Raji (cell line): ENCODE results near the gene PP2D1.

Experiments used
- POLR2A ChIP-seq: IDR thresholded peaks from 2 replicates; pipeline ENCODE4 v1.6.1; 2011; ENCODE audit warnings: low read depth, low read length, control low read depth; ENCODE audit not compliant: insufficient read depth

Gene PP2D1

DNA sequence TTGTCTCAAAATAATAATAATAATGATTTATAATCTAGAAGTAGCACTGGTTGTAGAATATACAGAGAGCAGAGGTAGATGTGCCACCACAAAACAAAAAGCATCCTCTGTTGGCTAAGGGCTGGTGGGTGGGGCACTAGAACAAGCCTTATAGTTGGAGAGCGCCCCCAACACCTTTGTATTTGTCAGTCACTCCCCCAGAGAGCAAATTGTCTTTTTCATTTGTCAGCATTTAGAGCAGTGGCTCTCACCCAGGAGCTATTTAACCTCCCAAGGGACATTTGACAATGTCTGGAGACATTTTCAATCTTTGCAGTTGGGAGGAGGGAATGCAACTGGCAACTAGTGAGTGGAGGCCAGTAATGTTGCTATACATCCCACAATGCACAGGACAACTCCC lies 34.5 kb upstream of the PP2D1 start:
- no peak for TF ChIP-seq POLR2A

DNA sequence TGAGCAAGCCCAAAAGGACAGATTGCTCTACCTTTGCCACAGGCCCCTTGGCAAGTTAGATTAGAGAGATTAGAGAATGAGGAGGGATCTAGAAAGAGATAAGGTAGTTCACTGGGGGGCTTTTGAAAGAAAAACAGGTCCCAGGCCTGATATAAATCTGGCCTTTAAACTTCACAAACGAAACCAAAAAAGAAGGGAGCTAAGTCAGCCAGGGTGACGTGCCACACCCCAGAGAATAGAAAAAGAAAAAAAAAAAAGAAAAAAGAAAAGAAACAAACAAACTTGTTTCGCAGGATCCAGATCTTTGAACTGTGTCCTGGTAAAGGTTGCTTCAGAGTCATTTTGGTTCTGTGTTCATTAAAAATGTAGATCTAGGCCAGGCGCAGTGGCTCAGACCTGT lies 31.8 kb upstream of the PP2D1 start:
- no peak for TF ChIP-seq POLR2A

DNA sequence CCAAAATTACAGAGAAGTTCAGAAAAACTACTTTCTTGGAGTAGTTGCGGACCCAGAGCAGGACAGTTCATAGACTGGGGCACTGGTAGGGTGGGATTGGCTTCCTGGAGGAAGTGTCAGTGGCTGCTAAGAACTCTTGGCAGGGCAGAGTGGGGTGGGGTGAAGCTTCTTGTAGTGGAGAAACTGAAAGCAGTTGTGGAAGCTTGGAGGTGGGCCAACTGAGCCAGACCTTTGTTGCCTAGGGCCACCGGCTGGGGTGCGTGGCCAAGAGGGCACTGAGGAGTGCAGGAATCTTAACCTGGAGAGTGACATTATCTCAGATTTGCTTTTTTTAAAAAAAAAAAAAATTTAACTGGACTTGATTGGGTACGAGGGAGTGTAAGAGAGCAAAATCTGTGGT lies 31.3 kb upstream of the PP2D1 start:
- TF ChIP-seq POLR2A = no peak

DNA sequence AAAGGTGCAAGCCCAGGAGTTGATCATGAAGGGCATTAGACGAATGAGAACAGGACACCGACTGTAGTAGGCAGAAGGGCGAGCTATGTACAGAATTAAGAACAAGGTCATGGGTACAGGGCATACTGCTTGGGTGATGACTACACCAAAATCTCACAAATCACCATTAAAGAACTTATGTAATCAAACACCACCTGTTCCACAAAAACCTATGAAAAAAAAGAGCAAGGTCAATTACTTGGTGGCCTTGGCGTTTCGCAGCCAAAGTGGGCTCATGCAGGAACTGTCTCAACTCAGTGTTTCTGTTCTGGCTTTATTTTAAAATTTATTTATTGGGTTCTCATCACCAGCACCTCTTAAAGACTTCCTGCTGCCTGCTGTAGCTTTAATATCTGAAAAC lies 30.3 kb upstream of the PP2D1 start:
- no peak for TF ChIP-seq POLR2A

DNA sequence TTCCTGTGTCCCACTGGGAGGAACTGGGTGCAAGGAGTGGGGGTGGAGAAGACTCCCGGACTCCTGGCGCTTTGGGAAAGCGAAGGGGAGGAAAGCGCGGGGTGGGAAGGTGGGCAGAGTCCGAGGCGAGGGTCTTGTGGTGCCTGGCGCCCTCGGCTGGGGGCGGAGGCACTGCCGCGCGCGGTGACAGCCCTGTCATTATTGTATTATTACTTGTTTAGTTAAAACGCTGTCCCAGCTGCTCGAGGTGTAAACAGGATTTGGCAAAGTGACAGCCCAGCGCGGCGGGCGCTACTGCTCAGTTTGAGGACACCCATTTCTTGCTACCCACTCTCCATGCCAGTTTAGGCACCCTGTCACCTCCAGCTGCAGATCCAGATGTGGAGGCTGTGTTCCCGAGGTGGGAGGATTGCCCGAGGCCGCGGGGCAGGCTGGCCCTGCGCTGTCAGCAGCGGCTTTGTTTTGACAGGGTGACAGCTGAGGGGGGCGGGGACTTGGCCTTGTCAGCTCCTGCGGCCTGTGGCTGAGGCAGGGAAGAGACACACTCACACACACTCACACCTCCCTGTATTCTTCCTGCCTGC lies 29.2 kb upstream of the PP2D1 start:
- no peak for TF ChIP-seq POLR2A

DNA sequence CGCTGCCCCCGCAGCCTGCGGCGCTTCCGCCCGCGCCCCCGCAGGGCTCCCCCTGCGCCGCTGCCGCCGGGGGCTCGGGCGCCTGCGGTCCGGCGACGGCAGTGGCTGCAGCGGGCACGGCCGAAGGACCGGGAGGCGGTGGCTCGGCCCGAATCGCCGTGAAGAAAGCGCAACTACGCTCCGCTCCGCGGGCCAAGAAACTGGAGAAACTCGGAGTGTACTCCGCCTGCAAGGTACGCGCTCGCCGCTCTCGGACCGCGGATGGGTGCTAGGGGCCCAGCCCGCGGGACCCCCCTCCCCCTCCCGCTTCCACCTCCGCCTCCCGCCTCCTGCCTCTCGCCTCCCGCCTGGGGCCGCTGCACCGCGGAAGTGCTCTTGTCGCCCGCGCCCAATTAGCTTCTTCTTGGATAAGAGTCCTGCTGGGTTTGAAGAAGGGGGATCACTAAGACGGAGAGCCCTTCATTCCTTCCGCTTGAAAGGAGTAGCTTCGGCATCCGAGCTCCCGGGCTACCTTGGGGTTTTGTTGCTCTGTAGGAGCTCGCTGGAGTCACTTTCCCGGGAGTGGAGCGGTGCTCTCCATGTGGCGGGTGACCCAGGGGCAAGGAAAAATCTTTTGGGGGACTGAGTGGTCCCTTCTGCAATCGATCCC lies 28.6 kb upstream of the PP2D1 start:
- TF ChIP-seq POLR2A = peak; percentile 73

DNA sequence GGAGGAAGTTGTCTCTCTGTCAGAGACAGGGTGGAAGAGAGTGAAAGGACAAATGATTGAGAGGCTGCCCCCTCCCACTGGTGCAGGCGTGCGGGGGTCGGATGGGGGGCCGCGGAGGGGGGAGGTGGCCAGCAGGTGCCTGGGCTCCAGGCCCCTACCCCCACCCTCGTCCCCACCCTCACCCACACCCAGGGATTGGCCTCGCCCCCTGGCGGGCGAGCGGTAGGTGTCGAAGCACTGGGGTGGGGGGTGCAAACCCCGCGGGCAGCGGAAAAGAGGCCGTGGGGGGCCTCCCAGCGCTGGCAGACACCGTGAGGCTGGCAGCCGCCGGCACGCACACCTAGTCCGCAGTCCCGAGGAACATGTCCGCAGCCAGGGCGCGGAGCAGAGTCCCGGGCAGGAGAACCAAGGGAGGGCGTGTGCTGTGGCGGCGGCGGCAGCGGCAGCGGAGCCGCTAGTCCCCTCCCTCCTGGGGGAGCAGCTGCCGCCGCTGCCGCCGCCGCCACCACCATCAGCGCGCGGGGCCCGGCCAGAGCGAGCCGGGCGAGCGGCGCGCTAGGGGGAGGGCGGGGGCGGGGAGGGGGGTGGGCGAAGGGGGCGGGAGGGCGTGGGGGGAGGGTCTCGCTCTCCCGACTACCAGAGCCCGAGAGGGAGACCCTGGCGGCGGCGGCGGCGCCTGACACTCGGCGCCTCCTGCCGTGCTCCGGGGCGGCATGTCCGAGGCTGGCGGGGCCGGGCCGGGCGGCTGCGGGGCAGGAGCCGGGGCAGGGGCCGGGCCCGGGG lies 27.9 kb upstream of the PP2D1 start, which contains the start of gene KAT2B:
TSS of gene KAT2B (plus strand) at position 682 of the 783 bp plus-strand sequence. CDS start at position 714, 32 bp downstream.
- TF ChIP-seq POLR2A = peak; percentile 72

DNA sequence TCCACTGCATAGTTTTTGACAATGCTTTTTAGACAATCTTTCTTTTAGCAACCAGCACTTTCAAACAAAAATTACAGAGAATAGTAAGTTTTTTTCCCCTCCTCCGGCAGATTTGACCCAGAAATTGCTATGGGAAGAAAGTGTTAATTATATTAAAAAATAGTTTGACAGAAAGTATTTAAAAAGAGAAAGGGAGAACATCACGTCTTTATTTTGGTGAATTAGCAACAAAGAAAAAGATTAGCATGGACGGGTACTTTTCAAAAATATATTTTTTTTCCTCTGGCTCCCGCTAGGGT lies 27.4 kb upstream of the PP2D1 start:
- TF ChIP-seq POLR2A = no peak

DNA sequence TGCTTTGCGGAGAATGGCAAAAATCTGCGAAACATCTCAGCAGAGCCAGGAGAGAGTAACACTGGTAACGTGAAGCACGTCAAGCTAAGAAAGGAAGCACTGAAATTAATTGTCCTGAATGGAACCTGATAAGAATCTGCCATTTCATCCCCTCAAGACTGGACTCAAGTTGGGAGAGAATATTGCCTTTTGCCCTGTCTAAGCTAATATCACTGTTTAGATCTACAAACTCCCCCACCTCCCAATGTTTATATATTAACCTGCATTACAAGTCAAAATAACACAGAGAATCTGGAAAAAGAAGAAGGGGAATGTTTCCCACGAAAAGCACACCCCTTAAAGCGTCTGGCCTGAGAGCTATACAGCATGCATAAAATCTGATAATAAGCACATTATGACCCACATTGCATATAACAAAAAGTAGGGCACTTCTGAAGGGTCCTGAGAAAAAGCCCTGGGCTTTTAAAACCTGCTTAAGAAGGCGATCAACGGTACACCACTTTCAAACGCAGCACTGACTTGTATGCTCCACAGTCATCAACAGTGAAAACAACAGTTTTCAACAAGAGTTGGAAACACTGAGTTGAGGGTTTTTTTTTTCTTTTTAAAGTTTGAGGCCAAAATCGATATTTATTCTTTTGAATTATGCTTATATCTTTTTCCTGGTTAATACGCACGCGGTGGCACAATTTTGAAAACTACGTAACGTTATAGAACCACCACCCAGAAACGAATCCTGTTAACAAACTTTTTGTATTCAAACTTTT lies 26.8 kb upstream of the PP2D1 start:
- TF ChIP-seq POLR2A = no peak

DNA sequence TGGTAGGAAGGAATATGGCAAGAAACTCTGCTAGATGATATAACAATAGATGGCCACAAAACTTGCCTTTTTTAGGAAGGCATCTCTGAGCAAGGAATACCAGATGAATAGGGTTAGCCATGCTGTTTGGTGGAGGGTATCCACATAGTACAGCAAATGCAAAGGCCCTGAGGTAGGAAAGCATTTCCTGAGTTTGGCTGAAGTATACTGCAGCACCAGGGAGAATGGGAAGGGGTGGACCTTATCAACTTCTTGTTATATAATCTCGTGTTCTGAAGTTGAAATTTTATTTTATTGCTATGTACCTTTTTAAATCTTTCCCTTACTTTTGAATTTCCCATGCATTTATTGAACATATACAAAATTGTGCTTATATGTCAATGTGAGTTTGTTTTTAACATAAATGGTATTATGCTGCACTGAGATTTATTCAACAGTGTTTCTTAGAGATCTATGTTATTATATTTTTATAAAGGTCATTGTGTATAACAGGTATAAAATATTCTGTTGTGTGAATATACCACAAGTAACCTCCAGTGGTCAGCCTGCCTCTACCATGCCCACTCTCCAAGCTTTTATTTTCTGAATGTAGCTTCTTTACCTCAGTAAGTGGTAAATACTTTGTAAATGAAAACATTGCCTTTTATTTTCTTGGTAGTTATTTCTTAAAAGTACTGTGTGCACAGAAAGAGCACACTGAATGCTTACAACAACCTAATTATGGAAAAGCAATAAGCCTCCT lies 25.4 kb upstream of the PP2D1 start:
- TF ChIP-seq POLR2A = no peak

DNA sequence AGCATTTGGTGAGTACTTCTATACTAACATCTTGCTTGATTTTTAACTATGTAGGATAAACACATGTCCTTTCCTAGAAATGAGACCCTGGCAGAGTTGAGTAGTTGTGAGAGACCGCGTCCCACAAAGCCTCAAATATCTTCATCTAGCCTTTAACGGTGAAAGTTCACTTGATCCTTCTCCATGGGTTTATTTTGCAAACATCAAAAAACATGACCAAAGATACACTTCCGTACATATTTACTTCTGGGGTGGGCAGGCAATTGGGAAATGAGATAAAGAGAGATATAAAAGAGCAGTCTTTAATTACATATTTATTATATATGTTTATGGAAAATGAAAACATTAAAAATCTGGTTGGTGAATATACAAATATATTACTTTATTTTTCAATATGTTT lies 23.0 kb upstream of the PP2D1 start:
- TF ChIP-seq POLR2A = no peak

DNA sequence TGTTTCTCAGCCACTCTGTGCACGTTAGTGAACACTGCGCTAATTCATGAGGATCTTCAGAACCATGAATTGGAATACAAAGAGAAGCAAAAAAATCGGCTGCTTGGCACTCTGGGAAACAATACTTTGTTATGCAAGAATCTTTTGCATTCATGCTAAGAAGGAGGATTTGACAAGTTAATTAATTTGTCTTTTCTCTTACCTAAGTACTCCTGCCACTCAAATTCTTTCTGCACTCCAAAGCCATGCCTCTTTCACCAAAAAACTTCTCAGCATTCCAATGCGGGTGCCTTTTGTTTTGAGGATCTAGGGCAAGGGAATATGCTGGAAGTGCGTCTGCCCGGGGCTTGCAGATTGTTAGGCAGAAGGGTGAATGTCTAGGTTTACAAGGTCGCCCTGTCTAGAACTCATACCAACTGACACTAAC lies 16.9 kb upstream of the PP2D1 start:
- TF ChIP-seq POLR2A = no peak

DNA sequence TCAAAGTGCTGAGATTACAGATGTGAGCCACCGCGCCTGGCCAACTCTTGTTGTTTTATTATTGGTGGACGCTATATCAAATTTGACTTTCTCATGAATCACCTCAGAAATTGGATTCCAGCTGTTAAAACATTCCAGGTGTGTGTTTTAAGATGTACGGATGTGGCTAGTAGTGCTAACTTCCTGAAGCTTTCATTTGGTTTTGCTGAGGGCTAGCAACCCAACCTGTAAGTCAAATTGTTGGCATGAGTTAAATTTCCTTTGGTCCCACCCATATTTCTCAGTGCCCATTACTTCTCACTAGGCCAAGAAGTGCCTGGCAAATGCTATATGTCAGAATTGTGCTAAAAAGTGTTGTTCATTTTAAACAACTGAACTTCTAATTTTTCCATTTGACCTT lies 15.1 kb upstream of the PP2D1 start:
- no peak for TF ChIP-seq POLR2A

DNA sequence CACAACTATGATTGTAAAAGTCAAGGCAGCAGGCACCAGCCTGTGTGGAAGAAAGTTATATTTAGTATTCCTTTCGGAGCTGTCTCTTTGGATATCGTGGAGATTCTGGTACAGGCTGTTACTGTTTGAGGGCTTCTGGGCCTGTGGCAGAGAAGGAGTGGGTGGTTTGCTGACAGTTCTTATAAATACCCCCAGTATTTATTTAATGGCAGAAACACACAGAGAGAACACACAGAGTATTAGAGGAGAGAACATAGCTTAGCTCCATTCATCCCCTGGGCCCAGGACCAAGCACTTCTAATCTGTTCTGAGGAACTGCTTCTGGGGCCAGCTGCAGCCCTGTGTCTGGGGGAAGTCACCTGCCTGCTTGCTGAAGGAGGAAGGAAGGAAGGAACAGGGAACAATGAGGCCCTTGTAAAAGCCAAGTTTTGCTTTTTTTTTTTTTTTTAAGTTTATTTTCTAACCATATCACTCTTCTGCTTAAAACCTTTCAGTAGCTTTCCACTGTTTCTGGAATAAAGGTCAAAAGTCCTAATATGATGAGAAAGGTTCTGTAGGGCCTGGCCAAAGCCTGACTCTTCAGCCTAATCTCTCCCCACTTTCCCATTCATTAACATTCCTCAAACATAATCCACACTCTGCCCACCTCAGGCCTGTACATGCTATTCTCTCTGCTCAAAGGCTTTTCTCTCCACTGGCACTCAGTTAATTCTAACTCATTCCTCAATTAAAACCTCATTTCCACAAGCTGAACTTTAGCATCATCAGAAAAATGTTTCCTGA lies 11.8 kb upstream of the PP2D1 start:
- no peak for TF ChIP-seq POLR2A

DNA sequence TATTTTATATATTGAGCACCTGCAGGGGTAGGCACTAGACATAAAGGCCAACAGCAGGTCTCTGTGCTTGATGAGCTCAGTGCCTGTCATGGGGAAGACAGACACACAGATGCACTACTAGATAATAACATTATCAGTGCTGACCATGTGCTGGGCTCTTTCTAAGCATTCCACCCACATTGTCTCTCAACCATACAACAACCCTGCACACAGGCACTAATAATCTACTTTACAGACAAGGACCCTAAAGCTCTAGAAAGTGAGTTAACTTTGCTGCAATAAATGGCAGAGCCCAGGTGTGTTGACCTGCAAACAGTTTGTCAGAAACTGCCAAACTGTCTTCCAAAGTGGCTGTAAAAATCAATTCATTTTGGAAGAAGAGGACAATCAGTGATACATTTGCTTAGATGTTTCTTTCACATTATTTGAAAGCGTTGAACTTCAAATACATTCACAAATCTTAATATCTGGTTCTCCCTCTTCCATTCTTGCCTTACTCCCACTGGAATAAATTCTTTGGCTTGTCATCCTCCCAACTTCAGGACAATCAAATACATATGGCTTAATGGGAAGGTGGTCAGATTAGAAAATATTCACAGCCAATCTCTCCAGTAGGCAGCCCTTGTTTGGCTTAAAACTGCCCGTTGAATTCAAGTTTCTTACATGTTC lies 11.0 kb upstream of the PP2D1 start:
- no peak for TF ChIP-seq POLR2A
